CMK (cell line): ENCODE measurements around the gene SLC39A12.

Source experiments
- DNase-seq: peaks from one replicate; pipeline ENCODE4 v3.0.0-alpha.2; 2010; ENCODE audit warnings: low read depth

SLC39A12 gene

GRCh38 chr10:17963431-17963830 is 11.7 kb downstream of the SLC39A12 start:
- DNase-seq, result no peak

- DNase-seq, result no peak
Measured at GRCh38 chr10:17965649-17966235, 14.0 kb downstream of the SLC39A12 start.

GRCh38 chr10:17974505-17974904 is 22.8 kb downstream of the SLC39A12 start:
- DNase-seq, result no peak

GRCh38 chr10:17980846-17981565 is 29.3 kb downstream of the SLC39A12 start:
- DNase-seq, result no peak

GRCh38 chr10:17981766-17982380 is 30.2 kb downstream of the SLC39A12 start:
- DNase-seq, result no peak

GRCh38 chr10:17984056-17984455 is 32.3 kb downstream of the SLC39A12 start:
- DNase-seq, result no peak

- DNase-seq, result no peak
Measured at GRCh38 chr10:17984563-17984962, 32.8 kb downstream of the SLC39A12 start.

GRCh38 chr10:17989908-17990767 is 38.4 kb downstream of the SLC39A12 start:
- no peak for DNase-seq

GRCh38 chr10:17992266-17992665 is 40.5 kb downstream of the SLC39A12 start:
- DNase-seq, result no peak

GRCh38 chr10:17993361-17993760 is 41.6 kb downstream of the SLC39A12 start:
- DNase-seq, result no peak

GRCh38 chr10:18000601-18001000 is 48.9 kb downstream of the SLC39A12 start:
- DNase-seq, result no peak

- no peak for DNase-seq
Measured at GRCh38 chr10:18005445-18005780, 53.7 kb downstream of the SLC39A12 start.

GRCh38 chr10:18005781-18006456 is 54.2 kb downstream of the SLC39A12 start:
- no peak for DNase-seq

GRCh38 chr10:18008986-18009385 is 57.3 kb downstream of the SLC39A12 start:
- DNase-seq, result no peak

GRCh38 chr10:18010050-18010449 is 58.3 kb downstream of the SLC39A12 start:
- DNase-seq, result no peak

GRCh38 chr10:18020523-18020922 is 68.8 kb downstream of the SLC39A12 start:
- no peak for DNase-seq

- DNase-seq, result no peak
Measured at GRCh38 chr10:18021725-18022480, 70.2 kb downstream of the SLC39A12 start.

GRCh38 chr10:18043148-18044006 is 91.7 kb downstream of the SLC39A12 start:
- DNase-seq, result no peak

GRCh38 chr10:18044976-18045720 is 93.4 kb downstream of the SLC39A12 start:
- DNase-seq, result no peak

GRCh38 chr10:18056583-18056982 is 104.9 kb downstream of the SLC39A12 start:
- no peak for DNase-seq
